CD4-positive, alpha-beta T cell treated with Interleukin-6 for 4 hours (primary cell): ENCODE measurements around the gene TOR2A.
"Not testable (repeated sequence)": the region's sequence is repeated elsewhere in the genome, so short reads cannot be mapped to it uniquely, and the experiment has no call there.

Experiments used
- DNase-seq: peaks from one replicate; pipeline ENCODE4 v3.0.0-alpha.2; 2020; ENCODE audit warnings: mixed read lengths

TOR2A gene

GRCh38 chr9:127768698-127769097 is 33.6 kb upstream of the TOR2A start:
- no peak for DNase-seq

GRCh38 chr9:127767909-127768331 is 32.8 kb upstream of the TOR2A start:
- DNase-seq, result no peak

- peak; percentile 52 for DNase-seq
These were observed 32.3 kb upstream of the TOR2A start for GRCh38 chr9:127767410-127767809.

- no peak for DNase-seq
These were observed 30.3 kb upstream of the TOR2A start for GRCh38 chr9:127765418-127765817.

- DNase-seq, result peak; percentile 61
These were observed 28.9 kb upstream of the TOR2A start for GRCh38 chr9:127763918-127764384.

- no peak for DNase-seq
These were observed 27.1 kb upstream of the TOR2A start for GRCh38 chr9:127762111-127762676.

- DNase-seq, result no peak
These were observed 26.4 kb upstream of the TOR2A start for GRCh38 chr9:127761491-127761956.

- no peak for DNase-seq
These were observed 26.0 kb upstream of the TOR2A start for GRCh38 chr9:127761061-127761460.

GRCh38 chr9:127758843-127759242 is 23.7 kb upstream of the TOR2A start:
- no peak for DNase-seq

GRCh38 chr9:127756776-127757175 is 21.7 kb upstream of the TOR2A start:
- DNase-seq, result not testable (repeated sequence)

- DNase-seq, result no peak
These were observed 21.1 kb upstream of the TOR2A start for GRCh38 chr9:127756233-127756632.

GRCh38 chr9:127755061-127756060 is 20.3 kb upstream of the TOR2A start:
- DNase-seq, result no peak

- no peak for DNase-seq
These were observed 19.3 kb upstream of the TOR2A start for GRCh38 chr9:127754099-127755060.

GRCh38 chr9:127753622-127754021 is 18.5 kb upstream of the TOR2A start:
- no peak for DNase-seq

- DNase-seq, result no peak
These were observed 18.1 kb upstream of the TOR2A start for GRCh38 chr9:127753148-127753547.

- no peak for DNase-seq
These were observed 16.4 kb upstream of the TOR2A start for GRCh38 chr9:127751269-127752054.

GRCh38 chr9:127749090-127749787 is 14.1 kb upstream of the TOR2A start:
- DNase-seq, result no peak

GRCh38 chr9:127746959-127747569 is 12.0 kb upstream of the TOR2A start:
- peak; percentile 61 for DNase-seq

- DNase-seq, result no peak
These were observed 9.5 kb upstream of the TOR2A start for GRCh38 chr9:127744398-127745110.
